H9 (cell line): ENCODE measurements around the gene ARHGAP45. TPM values are rescaled to one million over a fixed set of nuclear protein-coding genes. Genes with fewer than 3 reads are reported as not detected.
A peak's percentile ranks its signal among the peaks of the same experiment; 100 is the strongest.

Experiments
- DNase-seq: peaks from one replicate; pipeline ENCODE4 v3.0.0-alpha.2; 2017
- H2AFZ ChIP-seq: one replicate; pipeline ENCODE4 v1.6.1; 2013; ENCODE audit warnings: mild to moderate bottlenecking, low read length, control low read depth, moderate library complexity
- H2AK5ac ChIP-seq: 2 replicates; pipeline ENCODE4 v1.6.1; 2013; ENCODE audit warnings: low read length, control low read depth, mixed read lengths; ENCODE audit not compliant: insufficient read length
- H2BK120ac ChIP-seq: one replicate; pipeline ENCODE4 v1.6.1; 2013; ENCODE audit warnings: low read depth, mild to moderate bottlenecking, low read length, control low read depth, inconsistent platforms; ENCODE audit not compliant: poor library complexity, severe bottlenecking
- H2BK12ac ChIP-seq: 2 replicates; pipeline ENCODE4 v1.6.1; 2013; ENCODE audit warnings: low read length, control low read depth, mixed read lengths, low read depth; ENCODE audit not compliant: insufficient read length
- H2BK15ac ChIP-seq: 2 replicates; pipeline ENCODE4 v1.6.1; 2013; ENCODE audit warnings: low read depth, low read length, control low read depth
- H2BK20ac ChIP-seq: one replicate; pipeline ENCODE4 v1.6.1; 2013; ENCODE audit warnings: low read depth, mild to moderate bottlenecking, low read length, control low read depth, inconsistent platforms; ENCODE audit not compliant: poor library complexity, severe bottlenecking
- H2BK5ac ChIP-seq: 2 replicates; pipeline ENCODE4 v1.6.1; 2013; ENCODE audit warnings: low read length, control low read depth, mixed read lengths; ENCODE audit not compliant: insufficient read length
- H3K14ac ChIP-seq: 2 replicates; pipeline ENCODE4 v1.6.1; 2013; ENCODE audit warnings: low read length, control low read depth; ENCODE audit not compliant: insufficient read depth
- H3K18ac ChIP-seq: 2 replicates; pipeline ENCODE4 v1.6.1; 2013; ENCODE audit warnings: low read depth, mild to moderate bottlenecking, mixed read lengths, low read length, control low read depth; ENCODE audit not compliant: insufficient read length
- H3K23ac ChIP-seq: 2 replicates; pipeline ENCODE4 v1.6.1; 2013; ENCODE audit warnings: low read length, control low read depth, mixed read lengths, low read depth; ENCODE audit not compliant: insufficient read length
- H3K23me2 ChIP-seq: 2 replicates; pipeline ENCODE4 v1.6.1; 2013; ENCODE audit warnings: low read depth, mild to moderate bottlenecking, mixed read lengths, low read length, control low read depth; ENCODE audit not compliant: insufficient read length, poor library complexity, severe bottlenecking
- H3K27ac ChIP-seq: 2 replicates; pipeline ENCODE4 v1.5.1; 2013; ENCODE audit warnings: low read length, control low read depth, mixed read lengths, low read depth; ENCODE audit not compliant: insufficient read length
- H3K27me3 ChIP-seq: 2 replicates; pipeline ENCODE4 v1.6.1; 2013; ENCODE audit warnings: low read length, control low read depth, inconsistent platforms; ENCODE audit not compliant: insufficient read depth
- H3K4ac ChIP-seq: 2 replicates; pipeline ENCODE4 v1.6.1; 2013; ENCODE audit warnings: low read depth, mild to moderate bottlenecking, control low read depth, inconsistent platforms, low read length, moderate library complexity
- H3K4me1 ChIP-seq: 2 replicates; pipeline ENCODE4 v1.6.1; 2013; ENCODE audit warnings: low read length, control low read depth, inconsistent platforms; ENCODE audit not compliant: insufficient read depth
- H3K4me2 ChIP-seq: 2 replicates; pipeline ENCODE4 v1.6.1; 2013; ENCODE audit warnings: low read length, control low read depth, mixed read lengths; ENCODE audit not compliant: insufficient read length, insufficient read depth
- H3K56ac ChIP-seq: 2 replicates; pipeline ENCODE4 v1.6.1; 2013; ENCODE audit warnings: low read depth, mild to moderate bottlenecking, mixed read lengths, low read length, control low read depth; ENCODE audit not compliant: insufficient read length
- H3K79me1 ChIP-seq: 2 replicates; pipeline ENCODE4 v1.6.1; 2013; ENCODE audit warnings: low read depth, mild to moderate bottlenecking, moderate library complexity, low read length, control low read depth, inconsistent platforms; ENCODE audit not compliant: insufficient read depth, poor library complexity, severe bottlenecking
- H3K79me2 ChIP-seq: 2 replicates; pipeline ENCODE4 v1.6.1; 2013; ENCODE audit warnings: low read length, control low read depth, inconsistent platforms; ENCODE audit not compliant: insufficient read depth
- H3K9ac ChIP-seq: 2 replicates; pipeline ENCODE4 v1.6.1; 2013; ENCODE audit warnings: low read length, control low read depth, mixed read lengths; ENCODE audit not compliant: insufficient read length; ENCODE audit errors: extremely low read depth
- H3K9me3 ChIP-seq: one replicate; pipeline ENCODE4 v1.6.1; 2013; ENCODE audit warnings: low read depth, low read length, inconsistent platforms; ENCODE audit not compliant: control insufficient read depth
- H3T11ph ChIP-seq: one replicate; pipeline ENCODE4 v1.6.1; 2013; ENCODE audit warnings: mild to moderate bottlenecking, low read length, control low read depth, inconsistent platforms
- H4K20me1 ChIP-seq: one replicate; pipeline ENCODE4 v1.6.1; 2013; ENCODE audit not compliant: control insufficient read depth, insufficient read length, insufficient read depth
- H4K5ac ChIP-seq: 2 replicates; pipeline ENCODE4 v1.6.1; 2013; ENCODE audit warnings: low read depth, mild to moderate bottlenecking, mixed read lengths, low read length, control low read depth; ENCODE audit not compliant: insufficient read length
- H4K8ac ChIP-seq: replicated peaks from 2 replicates; pipeline ENCODE4 v1.6.1; 2013; ENCODE audit warnings: low read length, control low read depth, mixed read lengths, low read depth; ENCODE audit not compliant: insufficient read length
- H4K91ac ChIP-seq: 2 replicates; pipeline ENCODE4 v1.6.1; 2013; ENCODE audit warnings: low read depth, mild to moderate bottlenecking, moderate library complexity, mixed read lengths, low read length, control low read depth; ENCODE audit not compliant: insufficient read length
- H3K27ac Mint-ChIP-seq, 3 experiments: 2 replicates in 2 of 3; 3 replicates in 1 of 3; pipeline ENCODE4 v1.8.0; 2020 to 2021; ENCODE audit warnings: mixed read lengths in 3 of 3, mild to moderate bottlenecking in 1 of 3, moderate library complexity in 1 of 3
- H3K27me3 Mint-ChIP-seq: 2 replicates; pipeline ENCODE4 v1.8.0; 2021; ENCODE audit warnings: low read depth, mild to moderate bottlenecking, moderate library complexity, mixed read lengths
- H3K36me3 Mint-ChIP-seq, 3 experiments: 2 replicates in 2 of 3; 3 replicates in 1 of 3; pipeline ENCODE4 v1.8.0; 2020 to 2021; ENCODE audit warnings: low read depth in 3 of 3, mixed read lengths in 3 of 3; ENCODE audit not compliant: insufficient read depth in 1 of 3
- H3K4me1 Mint-ChIP-seq, 2 experiments: 2 replicates each; pipeline ENCODE4 v1.8.0; 2020; ENCODE audit warnings: mixed read lengths in 2 of 2
- H3K4me3 Mint-ChIP-seq, 2 experiments: 2 replicates in 1 of 2; 3 replicates in 1 of 2; pipeline ENCODE4 v1.8.0; 2020 to 2021; ENCODE audit warnings: mild to moderate bottlenecking in 2 of 2, mixed read lengths in 2 of 2, moderate library complexity in 1 of 2
- H3K9me3 Mint-ChIP-seq, 2 experiments: 2 replicates in 1 of 2; 3 replicates in 1 of 2; pipeline ENCODE4 v1.8.0; 2020; ENCODE audit warnings: mild to moderate bottlenecking in 2 of 2, mixed read lengths in 2 of 2, moderate library complexity in 1 of 2
- WGBS: extraction: QIAGEN DNeasy Blood & Tissue Kit; methylation state at CpG from one replicate; pipeline ENCODE4 v1.1.7; 2013; ENCODE audit warnings: missing lambda C conversion rate, low lambda C conversion rate, mixed read lengths; ENCODE audit not compliant: insufficient read length; ENCODE audit errors: extremely low coverage; 5-methylcytosine and 5-hydroxymethylcytosine counted together
- total RNA-seq: library from RNA; stranded (reverse); gene quantifications from 2 replicates; pipeline ENCODE4 v1.2.1, GENCODE V29; 2021
- TF ChIP-seq, protein P1 (sequence below): fragments of 200-600 bp; sonication (generic); conservative IDR thresholded peaks from 3 replicates; pipeline ENCODE4 v1.8.0; 2021; ENCODE audit warnings: antibody characterized with exemption, mild to moderate bottlenecking

The ARHGAP45 gene
- total RNA-seq, 1 experiment from 2014 or later = 39.8 TPM

DNA sequence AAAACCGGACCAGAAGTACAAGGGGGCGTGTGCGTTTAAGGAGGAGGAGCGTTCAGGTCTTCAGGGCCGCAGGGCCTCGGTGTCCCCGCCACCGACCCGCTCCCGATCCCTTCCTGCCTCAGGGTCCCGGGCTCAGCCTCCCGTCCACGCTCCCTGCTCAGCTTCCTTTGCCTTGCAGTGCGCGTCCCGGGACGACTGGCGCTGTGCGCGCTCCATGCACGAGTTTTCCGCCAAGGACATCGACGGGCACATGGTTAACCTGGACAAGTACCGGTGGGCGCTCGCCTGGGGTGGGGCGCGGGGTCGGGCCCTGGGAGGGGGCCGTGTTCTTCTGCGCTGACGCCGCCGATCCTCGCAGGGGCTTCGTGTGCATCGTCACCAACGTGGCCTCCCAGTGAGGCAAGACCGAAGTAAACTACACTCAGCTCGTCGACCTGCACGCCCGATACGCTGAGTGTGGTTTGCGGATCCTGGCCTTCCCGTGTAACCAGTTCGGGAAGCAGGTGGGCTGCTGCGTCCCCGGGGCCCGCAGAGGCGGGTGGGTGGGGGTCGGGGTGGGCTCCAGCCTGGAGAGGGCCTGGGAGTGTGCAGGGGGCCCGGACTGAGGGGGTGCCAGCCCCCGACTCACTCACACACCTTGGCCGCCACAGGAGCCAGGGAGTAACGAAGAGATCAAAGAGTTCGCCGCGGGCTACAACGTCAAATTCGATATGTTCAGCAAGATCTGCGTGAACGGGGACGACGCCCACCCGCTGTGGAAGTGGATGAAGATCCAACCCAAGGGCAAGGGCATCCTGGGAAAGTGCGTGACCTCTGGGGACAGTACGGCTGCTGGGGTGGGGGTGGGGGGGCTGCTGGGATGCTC lies 38.3 kb downstream of the ARHGAP45 start:
- Histone ChIP-seq H2AK5ac (no peak overlapping the region), H3K27ac (no peak overlapping the region), H3K4ac (no peak overlapping the region), H3K23me2 (no peaks in the 10 kb centered on the region), H3K23ac (no peak overlapping the region), H4K20me1 (no peaks in the 10 kb centered on the region), H2AFZ (no peak overlapping the region), H3K79me2 (no peaks in the 10 kb centered on the region; the same call in 1 of the 2 replicates), H2BK5ac (no peak overlapping the region), H4K91ac (no peak overlapping the region), H3K9me3 (no peaks in the 10 kb centered on the region), H2BK15ac (no peak overlapping the region), H2BK12ac (no peak overlapping the region), H3K79me1 (no peaks in the 10 kb centered on the region), H3K9ac (peak overlapping the region; percentile 65), H3K27me3 (no peaks in the 10 kb centered on the region), H3K56ac (no peak overlapping the region), H3K14ac (peak overlapping the region; percentile 69), H3T11ph (no peak overlapping the region), H4K8ac (no peak overlapping the region), H3K18ac (peak overlapping the region; percentile 64), H2BK20ac (no peak overlapping the region), H3K4me2 (peak overlapping the region; percentile 51), H3K4me1 (0 out of 2 replicates have a peak, but pooled peaks cover 2% of the 10 kb centered on the region), H4K5ac (no peak overlapping the region), H2BK120ac (no peak overlapping the region)
- TF ChIP-seq, protein P1, sequence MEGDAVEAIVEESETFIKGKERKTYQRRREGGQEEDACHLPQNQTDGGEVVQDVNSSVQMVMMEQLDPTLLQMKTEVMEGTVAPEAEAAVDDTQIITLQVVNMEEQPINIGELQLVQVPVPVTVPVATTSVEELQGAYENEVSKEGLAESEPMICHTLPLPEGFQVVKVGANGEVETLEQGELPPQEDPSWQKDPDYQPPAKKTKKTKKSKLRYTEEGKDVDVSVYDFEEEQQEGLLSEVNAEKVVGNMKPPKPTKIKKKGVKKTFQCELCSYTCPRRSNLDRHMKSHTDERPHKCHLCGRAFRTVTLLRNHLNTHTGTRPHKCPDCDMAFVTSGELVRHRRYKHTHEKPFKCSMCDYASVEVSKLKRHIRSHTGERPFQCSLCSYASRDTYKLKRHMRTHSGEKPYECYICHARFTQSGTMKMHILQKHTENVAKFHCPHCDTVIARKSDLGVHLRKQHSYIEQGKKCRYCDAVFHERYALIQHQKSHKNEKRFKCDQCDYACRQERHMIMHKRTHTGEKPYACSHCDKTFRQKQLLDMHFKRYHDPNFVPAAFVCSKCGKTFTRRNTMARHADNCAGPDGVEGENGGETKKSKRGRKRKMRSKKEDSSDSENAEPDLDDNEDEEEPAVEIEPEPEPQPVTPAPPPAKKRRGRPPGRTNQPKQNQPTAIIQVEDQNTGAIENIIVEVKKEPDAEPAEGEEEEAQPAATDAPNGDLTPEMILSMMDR = no peak
- Mint-ChIP-seq H3K4me1 (peaks cover 8 to 18% of the 10 kb centered on the region in 2 experiments), H3K36me3 (peaks cover 0 to 18% (median 7%) of the 10 kb centered on the region in 3 experiments; a peak in 3 of 7 replicates), H3K4me3 (peak overlapping the region; percentile 76 to 78), H3K27me3 (no peaks in the 10 kb centered on the region; the same call in 1 of the 2 replicates), H3K9me3 (no peaks in the 10 kb centered on the region), H3K27ac (peak overlapping the region in 2 of 3 experiments; percentile 36 to 83; a peak in 3 of 7 replicates)
- WGBS = no CpG with 5 or more reads among the region's 69 CpGs
- peak; percentile 55 for DNase-seq
